COLO668 (cell line): ENCODE results near the gene USP34.

ENCODE experiments used
- DNase-seq: peaks from one replicate; lab custom pipeline; 2025; ENCODE audit not compliant: unreplicated experiment; lab: John Stamatoyannopoulos, UW

USP34 gene

DNA sequence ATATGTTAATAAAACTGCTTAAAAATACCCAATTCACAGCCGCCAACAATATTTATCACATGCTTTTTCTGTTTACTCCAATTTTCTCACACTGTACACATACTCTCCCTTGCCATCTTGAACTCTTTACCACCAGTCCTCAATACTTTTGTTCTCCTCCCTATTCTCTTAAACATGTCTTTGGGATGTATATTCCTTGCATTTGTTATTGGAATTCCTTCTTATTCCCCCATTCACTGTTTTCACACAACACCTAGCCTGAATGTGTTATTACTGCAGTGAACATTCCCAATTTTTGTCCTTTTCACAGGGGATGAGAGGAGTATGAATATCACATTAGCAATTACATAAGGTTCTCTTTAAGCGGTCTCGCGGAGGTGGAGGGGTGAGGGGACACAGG lies 94.7 kb downstream of the USP34 start:
- DNase-seq, result no peak

DNA sequence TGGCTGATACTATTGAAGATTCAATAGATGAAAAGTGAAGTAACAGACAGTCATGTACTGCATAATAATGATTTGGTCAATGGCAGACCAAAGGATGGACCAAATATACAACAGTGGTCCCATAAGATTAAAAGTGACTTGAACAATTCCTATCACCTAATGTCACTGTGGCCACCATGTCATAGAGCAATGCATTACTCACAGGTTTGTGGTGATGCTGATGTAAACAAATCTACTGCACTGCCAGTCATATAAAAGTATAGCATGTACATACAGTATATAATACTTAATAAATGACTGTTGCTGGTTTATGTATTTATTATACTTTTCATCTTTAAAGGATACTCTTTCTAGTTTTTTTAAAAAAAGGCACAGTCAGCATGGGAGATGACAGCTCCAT lies 99.9 kb downstream of the USP34 start:
- no peak for DNase-seq

GRCh38 chr2:61368687-61369665 lies 101.9 kb downstream of the USP34 start:
- no peak for DNase-seq

GRCh38 chr2:61367177-61367576 lies 103.7 kb downstream of the USP34 start:
- no peak for DNase-seq

DNA sequence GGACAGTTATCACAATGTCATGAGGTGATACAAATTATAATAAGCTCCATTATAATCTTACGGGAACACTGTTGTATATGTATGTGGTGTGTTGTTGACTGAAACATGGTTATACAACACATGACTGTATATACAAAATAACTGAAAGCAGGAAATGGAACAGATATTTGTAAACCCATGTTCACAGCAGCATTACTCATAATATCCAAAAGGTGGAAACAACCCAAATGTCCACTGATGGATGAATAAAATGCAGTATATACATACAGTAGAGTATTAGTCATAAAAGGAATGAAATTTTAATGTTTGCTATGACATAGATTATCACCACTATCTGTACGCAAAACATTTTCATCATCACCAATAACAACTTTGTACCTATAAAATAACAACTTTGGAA lies 107.3 kb downstream of the USP34 start:
- no peak for DNase-seq

DNA sequence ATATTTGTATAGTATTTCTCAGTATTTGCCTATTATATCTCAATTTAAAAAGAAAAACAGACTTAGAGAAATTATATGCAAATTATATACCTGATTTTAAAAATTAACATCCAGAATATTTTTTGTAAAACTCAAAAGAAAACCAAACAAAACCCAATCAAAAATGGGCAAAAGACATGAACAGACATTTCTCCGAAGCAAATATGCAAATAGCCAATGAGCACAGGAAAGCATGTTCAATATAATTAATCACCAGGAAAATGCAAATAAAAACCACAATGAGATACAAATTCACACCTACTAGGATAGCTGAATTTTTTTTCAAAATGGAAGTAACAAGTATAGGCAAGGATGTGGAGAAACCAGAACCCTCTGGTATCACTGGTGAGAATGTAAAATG lies 108.0 kb downstream of the USP34 start:
- DNase-seq, result no peak

DNA sequence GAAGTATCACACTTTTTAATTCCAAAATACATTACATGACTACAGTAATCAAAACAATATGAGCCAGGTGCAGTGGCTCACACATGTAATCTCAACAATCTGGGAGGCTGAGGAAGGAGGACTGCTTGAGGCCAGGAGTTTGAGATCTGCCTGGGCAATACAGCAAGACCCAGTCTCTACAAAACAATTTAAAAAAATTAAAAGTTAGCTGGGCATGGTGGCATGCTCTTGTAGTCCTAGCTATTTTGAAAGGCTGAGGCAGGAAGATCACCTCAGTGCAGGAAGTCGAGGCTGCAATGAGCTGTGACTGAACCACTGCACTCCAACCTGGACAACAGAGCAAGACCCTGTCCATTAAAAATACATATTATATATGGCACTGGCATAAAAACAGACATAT lies 109.8 kb downstream of the USP34 start:
- no peak for DNase-seq

GRCh38 chr2:61359058-61359457 lies 111.8 kb downstream of the USP34 start:
- DNase-seq, result no peak

- no peak for DNase-seq
Measured at GRCh38 chr2:61357681-61358080, 113.2 kb downstream of the USP34 start.

GRCh38 chr2:61356958-61357350 lies 113.9 kb downstream of the USP34 start:
- DNase-seq, result no peak

DNA sequence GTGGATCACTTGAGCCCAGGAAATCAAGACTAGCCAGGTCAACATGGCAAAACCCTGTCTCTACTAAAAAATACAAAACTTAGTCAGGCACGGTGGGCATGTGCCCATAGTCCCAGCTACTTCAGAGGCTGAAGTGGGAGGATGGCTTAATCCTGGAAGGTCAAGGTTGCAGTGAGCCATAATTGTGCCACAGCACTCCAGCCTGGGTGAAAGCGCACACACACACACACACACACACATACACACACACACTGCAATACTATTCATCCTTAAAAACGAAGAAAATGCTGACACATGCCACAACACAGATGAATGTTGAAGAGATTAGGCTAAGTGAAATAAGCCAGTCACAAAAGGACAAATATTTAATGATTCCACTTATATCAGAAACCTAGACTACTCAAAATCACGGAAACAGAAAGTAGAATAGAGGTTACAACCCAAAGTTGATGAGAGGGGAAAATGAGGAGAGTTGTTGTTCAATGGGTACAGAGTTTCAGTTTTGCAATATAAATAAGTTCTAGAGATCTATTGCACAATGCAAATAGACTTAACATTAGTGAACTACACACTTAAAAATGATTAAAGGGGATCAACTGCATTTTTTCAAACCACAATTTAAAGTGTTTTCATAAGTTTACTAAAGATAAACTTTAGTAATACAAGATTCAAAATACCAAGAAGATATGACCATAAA lies 114.5 kb downstream of the USP34 start:
- no peak for DNase-seq

- no peak for DNase-seq
Measured at GRCh38 chr2:61354543-61355197, 116.2 kb downstream of the USP34 start.

DNA sequence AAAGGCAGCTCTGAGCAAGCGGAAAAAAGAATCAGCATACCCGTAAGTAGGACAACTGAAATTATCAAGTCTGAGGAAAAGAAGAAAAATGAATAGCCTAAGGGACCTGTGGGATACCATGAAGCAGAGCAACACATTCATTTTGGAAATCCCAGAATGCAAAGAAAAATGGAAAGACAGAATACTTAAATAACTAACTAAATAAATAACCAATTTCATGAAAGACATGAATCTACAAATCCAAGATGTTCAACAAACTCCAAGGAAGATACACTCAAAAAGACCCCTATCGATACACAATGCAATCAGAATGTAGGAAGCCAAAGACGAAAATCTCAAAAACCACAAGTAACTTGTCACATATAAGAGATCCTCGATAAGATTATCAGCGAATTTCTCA lies 117.0 kb downstream of the USP34 start:
- DNase-seq, result no peak

- no peak for DNase-seq
Measured at GRCh38 chr2:61350777-61351176, 120.1 kb downstream of the USP34 start.

DNA sequence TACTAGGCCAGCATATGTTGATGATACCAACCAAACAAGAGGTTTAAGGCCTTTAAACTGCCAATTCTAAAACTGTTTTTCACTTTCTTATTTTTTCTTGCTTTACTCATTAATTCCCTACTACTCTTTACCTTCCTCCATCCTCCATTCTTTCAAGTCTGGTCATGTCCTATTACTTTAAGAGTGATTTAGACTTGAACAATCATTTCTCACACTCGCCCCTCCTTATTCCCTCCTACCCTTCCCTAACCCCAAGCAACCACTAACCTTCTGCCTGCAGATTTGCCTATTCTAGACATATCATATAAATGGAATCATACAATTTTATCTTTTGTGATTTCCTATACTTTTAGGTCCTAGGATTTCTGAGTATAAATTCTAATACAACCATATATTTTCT lies 127.7 kb downstream of the USP34 start:
- no peak for DNase-seq

DNA sequence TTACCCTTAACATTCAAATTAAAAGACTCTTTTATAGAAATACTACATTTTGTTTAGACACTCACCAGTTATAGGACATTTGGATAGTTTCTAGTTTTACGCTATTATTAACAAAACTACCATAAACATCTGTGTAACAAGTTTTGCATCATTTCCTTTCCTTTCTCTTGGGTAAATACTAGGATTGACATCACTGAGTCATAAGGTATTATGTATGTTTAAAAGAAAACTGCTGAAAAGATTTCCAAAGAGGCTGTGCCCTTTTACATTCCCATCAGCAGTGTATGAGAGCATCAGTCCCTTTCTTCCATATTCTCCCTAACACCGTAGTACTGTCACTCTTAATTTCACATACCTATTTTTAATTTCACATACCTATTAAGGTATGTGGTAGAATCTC lies 130.6 kb downstream of the USP34 start:
- DNase-seq, result no peak

DNA sequence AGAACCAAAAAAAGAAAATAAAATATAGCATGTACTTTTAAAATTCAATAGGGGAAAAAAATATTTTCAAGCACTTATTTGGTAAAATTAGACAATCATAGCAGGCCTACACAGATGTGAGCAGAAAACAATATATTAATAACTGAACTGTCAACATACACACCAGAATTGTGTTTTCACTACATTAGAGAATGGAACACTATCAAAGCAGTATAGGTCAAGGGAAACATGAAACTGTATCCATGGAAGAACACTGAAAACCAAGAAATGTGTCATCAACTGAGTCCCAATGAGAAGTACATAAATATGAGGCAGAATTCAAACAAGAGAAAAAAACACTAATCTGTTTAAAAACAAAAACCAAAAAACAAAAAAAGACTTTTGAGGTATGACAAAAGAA lies 132.4 kb downstream of the USP34 start:
- no peak for DNase-seq

DNA sequence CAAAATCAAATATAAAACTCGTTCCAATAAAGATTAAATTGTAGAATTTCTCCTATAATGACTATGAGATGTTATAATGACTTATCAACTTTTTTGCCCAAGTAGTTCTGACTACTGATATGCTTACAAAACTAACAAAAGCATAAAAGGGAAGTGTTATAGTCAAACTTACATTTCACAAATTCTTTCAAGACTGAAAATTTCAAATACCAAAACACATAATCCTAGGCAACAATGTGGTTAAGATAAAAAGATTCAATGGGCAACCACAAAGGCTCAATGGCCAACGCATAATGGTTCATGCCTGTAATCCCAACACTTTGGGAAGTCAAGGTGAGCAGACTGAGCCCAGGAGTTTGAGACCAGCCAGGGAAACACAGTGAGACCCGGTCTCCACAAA lies 135.7 kb downstream of the USP34 start:
- DNase-seq, result no peak

GRCh38 chr2:61334466-61334865 lies 136.4 kb downstream of the USP34 start:
- no peak for DNase-seq

GRCh38 chr2:61328707-61329251 lies 142.1 kb downstream of the USP34 start:
- DNase-seq, result no peak

DNA sequence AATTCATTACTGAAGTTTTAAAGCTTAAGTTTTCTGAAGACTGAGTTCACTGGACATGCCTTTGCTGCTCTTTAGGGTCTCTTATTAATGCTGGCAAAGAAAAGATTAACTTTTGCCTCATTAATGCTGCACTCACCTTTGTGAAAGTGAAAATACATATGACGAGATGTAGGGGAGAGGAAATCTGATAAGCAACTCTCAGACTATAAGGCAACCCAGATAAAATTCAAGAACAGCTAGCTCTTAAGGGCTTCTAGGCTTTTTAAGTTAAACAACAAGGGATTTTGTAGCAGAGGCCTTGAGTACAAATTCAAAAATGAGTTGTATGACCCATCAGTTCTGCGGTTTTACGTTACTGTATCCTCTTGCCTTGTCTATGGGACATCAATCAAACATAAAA lies 143.7 kb downstream of the USP34 start:
- no peak for DNase-seq

DNA sequence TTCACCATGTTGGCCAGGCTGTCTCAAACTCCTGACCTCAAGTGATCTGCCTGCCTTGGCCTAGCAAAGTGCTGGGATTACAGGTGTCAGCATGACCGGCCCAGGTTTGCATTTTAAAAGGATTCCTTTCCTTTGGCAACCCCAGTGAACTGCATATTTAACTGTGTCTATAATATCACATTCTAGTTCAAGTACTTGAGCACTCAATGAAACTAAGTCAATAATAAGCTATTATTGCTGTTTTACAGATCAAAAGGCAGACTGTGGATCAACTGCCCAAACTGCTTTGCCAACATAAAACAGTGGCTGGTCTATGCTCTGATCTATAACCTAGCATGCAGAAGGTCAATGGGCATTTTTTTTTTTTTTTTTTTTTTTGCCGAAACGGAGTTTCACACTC lies 144.5 kb downstream of the USP34 start:
- no peak for DNase-seq
